PFSK-1 (cell line): ENCODE data around the gene UNC119. TPM values are rescaled to one million over a fixed set of nuclear protein-coding genes. Genes with fewer than 3 reads are reported as not detected.
A peak's percentile ranks its signal among the peaks of the same experiment; 100 is the strongest.

ENCODE experiments used
- FOXP2 ChIP-seq: optimal IDR thresholded peaks from 2 replicates; pipeline ENCODE3; 2011; ENCODE audit warnings: borderline replicate concordance, control low read depth, inconsistent platforms; ENCODE audit not compliant: insufficient read depth; ENCODE audit errors: extremely low read length, extremely low read depth
- POLR2AphosphoS5 ChIP-seq: IDR thresholded peaks from 2 replicates; pipeline ENCODE4 v1.6.1; 2012; ENCODE audit warnings: low read depth, mild to moderate bottlenecking, control low read depth, low read length, moderate library complexity
- SIN3A ChIP-seq: IDR thresholded peaks from 2 replicates; pipeline ENCODE4 v1.6.1; 2012; ENCODE audit warnings: mild to moderate bottlenecking, low read length, moderate library complexity, borderline replicate concordance; ENCODE audit not compliant: insufficient read depth
- TAF1 ChIP-seq: IDR thresholded peaks from 2 replicates; pipeline ENCODE4 v1.6.1; 2012; ENCODE audit warnings: low read length, control low read depth, borderline replicate concordance; ENCODE audit not compliant: insufficient read depth
- polyA plus RNA-seq: library from polyadenylated mRNA; unstranded; fragments of >200 nt; gene quantifications from one replicate; pipeline ENCODE4 v1.2.1, GENCODE V29; 2012; ENCODE audit warnings: low read depth, missing spikeins; ENCODE audit not compliant: insufficient read length
- TF ChIP-seq, protein P1 (sequence below), 2 experiments: IDR thresholded peaks; 2 replicates each; pipeline versions ENCODE4 v1.6.1 to v1.8.0; 2011 to 2012; ENCODE audit warnings: low read depth in 2 of 2, low read length in 2 of 2, control low read depth in 1 of 2, inconsistent platforms in 1 of 2, mild to moderate bottlenecking in 1 of 2, moderate library complexity in 1 of 2; ENCODE audit not compliant: insufficient read depth in 1 of 2

UNC119 gene
- 51.0 TPM for polyA plus RNA-seq

DNA sequence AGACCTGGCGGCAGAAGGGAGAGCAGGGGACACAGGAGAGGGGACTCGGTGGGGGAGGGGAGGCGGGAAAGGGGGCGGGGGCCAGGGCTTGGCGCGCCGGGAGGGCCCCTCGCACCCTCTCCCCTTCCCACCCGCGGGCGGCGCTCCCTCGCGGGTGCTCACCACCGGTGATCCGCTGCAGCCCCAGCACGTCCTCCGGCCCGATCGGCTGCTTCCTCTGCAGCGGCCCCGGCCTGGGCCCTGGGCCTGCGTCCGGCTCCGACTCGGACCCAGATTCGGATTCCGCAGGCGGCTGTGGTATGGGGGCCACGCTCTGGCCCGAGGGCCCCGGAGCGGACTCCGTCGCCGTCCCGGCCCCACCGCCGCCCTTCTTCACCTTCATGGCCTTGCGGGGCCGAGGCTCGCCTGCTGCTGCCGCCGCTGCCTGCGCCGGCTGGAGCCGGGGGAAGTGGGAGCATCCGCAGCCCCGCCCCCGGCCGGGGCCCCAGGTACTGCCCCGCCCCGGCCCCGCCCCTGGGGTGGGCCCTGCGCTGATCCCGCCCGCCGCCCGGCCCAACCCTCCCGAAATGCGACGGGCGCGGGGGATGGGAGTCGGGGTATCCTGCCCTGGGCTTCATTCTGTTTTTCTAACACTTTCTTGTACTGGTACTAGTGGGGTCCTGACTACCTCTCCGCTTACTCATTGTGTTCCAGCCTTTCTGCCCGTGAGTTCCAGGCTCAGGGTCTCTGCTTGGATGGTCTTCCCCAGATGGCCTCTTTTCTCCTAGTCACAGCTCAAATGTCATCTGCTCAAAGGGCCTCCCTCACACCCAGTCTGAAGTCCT lies at the start of gene UNC119:
TSS of gene UNC119 (minus strand) at position 449 of the 824 bp plus-strand sequence. CDS start at position 382, 67 bp downstream.
- peak; percentile 77; the same call in 1 of the 2 replicates for TF ChIP-seq TAF1
- TF ChIP-seq, protein P1, sequence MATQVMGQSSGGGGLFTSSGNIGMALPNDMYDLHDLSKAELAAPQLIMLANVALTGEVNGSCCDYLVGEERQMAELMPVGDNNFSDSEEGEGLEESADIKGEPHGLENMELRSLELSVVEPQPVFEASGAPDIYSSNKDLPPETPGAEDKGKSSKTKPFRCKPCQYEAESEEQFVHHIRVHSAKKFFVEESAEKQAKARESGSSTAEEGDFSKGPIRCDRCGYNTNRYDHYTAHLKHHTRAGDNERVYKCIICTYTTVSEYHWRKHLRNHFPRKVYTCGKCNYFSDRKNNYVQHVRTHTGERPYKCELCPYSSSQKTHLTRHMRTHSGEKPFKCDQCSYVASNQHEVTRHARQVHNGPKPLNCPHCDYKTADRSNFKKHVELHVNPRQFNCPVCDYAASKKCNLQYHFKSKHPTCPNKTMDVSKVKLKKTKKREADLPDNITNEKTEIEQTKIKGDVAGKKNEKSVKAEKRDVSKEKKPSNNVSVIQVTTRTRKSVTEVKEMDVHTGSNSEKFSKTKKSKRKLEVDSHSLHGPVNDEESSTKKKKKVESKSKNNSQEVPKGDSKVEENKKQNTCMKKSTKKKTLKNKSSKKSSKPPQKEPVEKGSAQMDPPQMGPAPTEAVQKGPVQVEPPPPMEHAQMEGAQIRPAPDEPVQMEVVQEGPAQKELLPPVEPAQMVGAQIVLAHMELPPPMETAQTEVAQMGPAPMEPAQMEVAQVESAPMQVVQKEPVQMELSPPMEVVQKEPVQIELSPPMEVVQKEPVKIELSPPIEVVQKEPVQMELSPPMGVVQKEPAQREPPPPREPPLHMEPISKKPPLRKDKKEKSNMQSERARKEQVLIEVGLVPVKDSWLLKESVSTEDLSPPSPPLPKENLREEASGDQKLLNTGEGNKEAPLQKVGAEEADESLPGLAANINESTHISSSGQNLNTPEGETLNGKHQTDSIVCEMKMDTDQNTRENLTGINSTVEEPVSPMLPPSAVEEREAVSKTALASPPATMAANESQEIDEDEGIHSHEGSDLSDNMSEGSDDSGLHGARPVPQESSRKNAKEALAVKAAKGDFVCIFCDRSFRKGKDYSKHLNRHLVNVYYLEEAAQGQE (IDR thresholded peaks at IDR 0.05; ENCODE audit: insufficient read depth in 1 of 2, low read depth in 2 of 2, low read length in 2 of 2) = no peak
- peak; percentile 13 for TF ChIP-seq FOXP2
- TF ChIP-seq POLR2AphosphoS5 = peak; percentile 90
- TF ChIP-seq SIN3A = no peak

GRCh38 chr17:28599311-28600184 lies 47.1 kb upstream of the UNC119 start:
- peak; percentile 87; the same call in 1 of the 2 replicates for TF ChIP-seq SIN3A
- TF ChIP-seq, protein P1 (IDR thresholded peaks at IDR 0.05; ENCODE audit: insufficient read depth in 1 of 2, low read depth in 2 of 2, low read length in 2 of 2) = no peak; a peak in 1 of 4 replicates

- TF ChIP-seq TAF1 (peak; percentile 77; the same call in 1 of the 2 replicates), FOXP2 (peak; percentile 58), POLR2AphosphoS5 (peak; percentile 86; the same call in 1 of the 2 replicates), SIN3A (0 out of 2 replicates have a peak, but pooled peaks have one; percentile 29)
- TF ChIP-seq, protein P1 (IDR thresholded peaks at IDR 0.05; ENCODE audit: insufficient read depth in 1 of 2, low read depth in 2 of 2, low read length in 2 of 2) = no peak
These were observed 46.4 kb upstream of the UNC119 start, which contains the start of gene SPAG5 for GRCh38 chr17:28598799-28599310. TSS of gene SPAG5 (minus strand) at chr17:28599025. CDS start at chr17:28598946, 79 bp downstream.

GRCh38 chr17:28598389-28598788 lies 46.0 kb upstream of the UNC119 start:
- TF ChIP-seq POLR2AphosphoS5 (no peak; the same call in 1 of the 2 replicates), SIN3A (no peak), FOXP2 (no peak)

DNA sequence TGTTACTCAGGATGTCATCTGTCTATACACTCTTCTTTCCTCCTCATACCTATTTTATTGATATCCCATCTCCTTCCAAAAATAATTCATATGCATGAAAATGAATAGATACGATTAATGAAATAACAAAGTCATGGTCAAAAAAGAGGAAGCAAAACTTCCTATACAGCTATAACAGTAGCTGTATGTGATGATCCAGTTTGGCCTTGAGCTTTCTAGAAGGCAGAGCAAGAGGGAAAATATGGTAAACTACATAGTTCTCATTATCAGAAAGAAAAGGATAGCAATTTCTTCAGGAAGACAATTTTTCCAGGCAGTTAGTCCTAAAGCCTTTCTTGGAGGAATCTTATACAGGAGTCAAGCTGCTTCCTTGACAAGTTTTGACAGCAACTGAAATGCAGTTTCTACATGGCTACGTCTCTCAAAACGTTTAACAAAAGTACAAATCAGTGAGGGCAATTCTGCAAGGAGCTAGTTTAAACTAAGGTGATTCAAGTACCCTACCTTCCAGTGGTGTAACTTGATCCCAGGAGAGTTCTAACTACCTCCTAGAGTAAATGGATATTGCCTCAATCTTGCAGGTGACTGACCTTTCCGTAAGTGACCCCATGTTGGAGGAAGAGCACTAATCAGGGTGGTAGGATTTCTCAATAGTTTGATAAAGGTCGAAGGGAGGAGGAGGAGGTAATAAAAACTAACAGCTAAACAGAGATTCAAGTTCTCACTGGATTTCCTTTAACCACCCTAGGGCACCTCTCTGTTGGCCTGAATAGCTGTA lies 45.4 kb upstream of the UNC119 start:
- TF ChIP-seq POLR2AphosphoS5 = no peak
